PFSK-1 (cell line): ENCODE data around the gene MBTD1.

Source experiments
- FOXP2 ChIP-seq: optimal IDR thresholded peaks from 2 replicates; pipeline ENCODE3; 2011; ENCODE audit warnings: borderline replicate concordance, control low read depth, inconsistent platforms; ENCODE audit not compliant: insufficient read depth; ENCODE audit errors: extremely low read length, extremely low read depth
- POLR2AphosphoS5 ChIP-seq: IDR thresholded peaks from 2 replicates; pipeline ENCODE4 v1.6.1; 2012; ENCODE audit warnings: low read depth, mild to moderate bottlenecking, control low read depth, low read length, moderate library complexity
- TAF1 ChIP-seq: IDR thresholded peaks from 2 replicates; pipeline ENCODE4 v1.6.1; 2012; ENCODE audit warnings: low read length, control low read depth, borderline replicate concordance; ENCODE audit not compliant: insufficient read depth

DNA sequence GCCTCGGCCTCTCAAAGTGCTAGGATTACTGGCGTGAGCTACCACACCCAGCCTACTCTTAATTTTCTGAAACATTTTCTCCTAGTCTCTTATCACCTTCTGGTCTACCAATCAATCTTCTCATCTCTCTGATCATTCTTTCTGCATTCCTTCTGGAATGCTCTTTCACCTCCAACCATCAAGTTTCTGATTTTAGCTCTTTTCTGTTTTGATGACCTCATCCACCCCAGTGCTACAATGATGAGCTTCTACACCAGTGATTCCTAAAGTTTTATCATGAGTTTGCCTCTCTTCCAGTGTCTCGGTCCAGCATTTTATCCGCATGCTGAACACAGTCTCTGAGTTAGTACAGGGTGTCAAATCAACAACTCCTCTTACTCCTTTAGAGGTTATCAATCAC is 62.1 kb downstream of the MBTD1 start:
- TF ChIP-seq FOXP2 (no peak), POLR2AphosphoS5 (no peak), TAF1 (no peak)
